HG02943 (cell line): ENCODE results near the gene LRRC1.

Source experiments
- ATAC-seq: cut with Tn5 transposase; IDR thresholded peaks from one replicate; pipeline ENCODE4 v1.9.1; 2021; ENCODE audit warnings: mild to moderate bottlenecking, low read depth, moderate library complexity; ENCODE audit not compliant: unreplicated experiment

The LRRC1 gene

GRCh38 chr6:53840027-53840426 lies 45.2 kb downstream of the LRRC1 start:
- ATAC-seq = no peak

- ATAC-seq = no peak
Measured at GRCh38 chr6:53845280-53846195, 50.7 kb downstream of the LRRC1 start.

GRCh38 chr6:53846250-53846649 lies 51.4 kb downstream of the LRRC1 start:
- no peak for ATAC-seq

- ATAC-seq = no peak
Measured at GRCh38 chr6:53847796-53848314, 53.0 kb downstream of the LRRC1 start.

- no peak for ATAC-seq
Measured at GRCh38 chr6:53850527-53850926, 55.7 kb downstream of the LRRC1 start.

GRCh38 chr6:53851561-53851960 lies 56.8 kb downstream of the LRRC1 start:
- no peak for ATAC-seq

- no peak for ATAC-seq
Measured at GRCh38 chr6:53852805-53853204, 58.0 kb downstream of the LRRC1 start.

- ATAC-seq = peak; percentile 92
Measured at GRCh38 chr6:53854843-53855567, 60.2 kb downstream of the LRRC1 start.

GRCh38 chr6:53855940-53856339 lies 61.1 kb downstream of the LRRC1 start:
- ATAC-seq = no peak

- ATAC-seq = no peak
Measured at GRCh38 chr6:53857318-53858094, 62.7 kb downstream of the LRRC1 start.

GRCh38 chr6:53858196-53858595 lies 63.4 kb downstream of the LRRC1 start:
- no peak for ATAC-seq

- ATAC-seq = no peak
Measured at GRCh38 chr6:53858913-53859312, 64.1 kb downstream of the LRRC1 start.

- no peak for ATAC-seq
Measured at GRCh38 chr6:53860511-53860910, 65.7 kb downstream of the LRRC1 start.

- no peak for ATAC-seq
Measured at GRCh38 chr6:53861518-53861917, 66.7 kb downstream of the LRRC1 start.

GRCh38 chr6:53862662-53863462 lies 68.1 kb downstream of the LRRC1 start:
- no peak for ATAC-seq

GRCh38 chr6:53864781-53865180 lies 70.0 kb downstream of the LRRC1 start:
- no peak for ATAC-seq

- no peak for ATAC-seq
Measured at GRCh38 chr6:53866226-53866625, 71.4 kb downstream of the LRRC1 start.

- ATAC-seq = no peak
Measured at GRCh38 chr6:53868626-53869025, 73.8 kb downstream of the LRRC1 start.

GRCh38 chr6:53869964-53870363 lies 75.2 kb downstream of the LRRC1 start:
- ATAC-seq = no peak

GRCh38 chr6:53873922-53874321 lies 79.1 kb downstream of the LRRC1 start:
- no peak for ATAC-seq
